Liver (tissue), 9 donors: ENCODE results near the gene ENTR1. TPM values are rescaled to one million over a fixed set of nuclear protein-coding genes. Genes with fewer than 3 reads are reported as not detected.

ENCODE experiments used
- DNase-seq: peaks from one replicate; pipeline ENCODE4 v3.0.0-alpha.2; 2017; ENCODE audit warnings: low spot score
- H3K27ac ChIP-seq, 2 donors: one replicate each; pipeline ENCODE4 v1.7.0; 2013; ENCODE audit warnings: inconsistent platforms in 2 of 2, low read length in 2 of 2, control low read depth in 1 of 2, low read depth in 1 of 2, mild to moderate bottlenecking in 1 of 2
- H3K27me3 ChIP-seq, 4 donors: one replicate each; pipeline versions ENCODE4 v1.6.1 to v1.7.0; 2013; ENCODE audit warnings: low read length in 3 of 4, inconsistent platforms in 1 of 4, mild to moderate bottlenecking in 1 of 4, moderate library complexity in 1 of 4; ENCODE audit not compliant: control insufficient read depth in 4 of 4, insufficient read depth in 4 of 4
- H3K36me3 ChIP-seq, 4 donors: one replicate each; pipeline versions ENCODE4 v1.6.1 to v1.7.0; 2013; ENCODE audit warnings: low read length in 3 of 4, mild to moderate bottlenecking in 3 of 4, low read depth in 1 of 4, moderate library complexity in 1 of 4; ENCODE audit not compliant: control insufficient read depth in 4 of 4, insufficient read depth in 3 of 4
- H3K4me1 ChIP-seq, 4 donors: one replicate each; pipeline versions ENCODE4 v1.6.1 to v1.7.0; 2013; ENCODE audit warnings: low read length in 3 of 4, mild to moderate bottlenecking in 3 of 4, moderate library complexity in 1 of 4; ENCODE audit not compliant: control insufficient read depth in 4 of 4, insufficient read depth in 4 of 4
- H3K4me3 ChIP-seq, 3 donors: one replicate each; pipeline versions ENCODE4 v1.6.1 to v1.7.0; 2013; ENCODE audit warnings: low read length in 3 of 3, control low read depth in 1 of 3, low read depth in 1 of 3, mild to moderate bottlenecking in 1 of 3
- H3K9ac ChIP-seq, 2 donors: one replicate each; pipeline ENCODE4 v1.7.0; 2013; ENCODE audit warnings: low read length in 2 of 2, mild to moderate bottlenecking in 2 of 2, moderate library complexity in 2 of 2, control low read depth in 1 of 2, low read depth in 1 of 2
- H3K9me3 ChIP-seq, 4 donors: one replicate each; pipeline versions ENCODE4 v1.6.1 to v1.7.0; 2013; ENCODE audit warnings: low read length in 3 of 4; ENCODE audit not compliant: control insufficient read depth in 4 of 4
- ATF3 ChIP-seq: IDR thresholded peaks from 2 replicates; pipeline ENCODE4 v1.6.1; 2016; ENCODE audit warnings: antibody characterized with exemption
- CTCF ChIP-seq: fragments of 150-350 bp; IDR thresholded peaks from 2 replicates; pipeline ENCODE4 v1.5.1; 2017; ENCODE audit warnings: improper control_type of control experiment, low read depth, low read length; ENCODE audit not compliant: missing input control
- EGR1 ChIP-seq, 2 donors: IDR thresholded peaks; 2 replicates each; pipeline ENCODE4 v1.6.1; 2016 to 2018; ENCODE audit warnings: antibody characterized with exemption in 2 of 2, low read depth in 2 of 2
- FOXA1 ChIP-seq: IDR thresholded peaks from 2 replicates; pipeline ENCODE4 v1.6.1; 2016; ENCODE audit warnings: antibody characterized with exemption
- HNF4A ChIP-seq, 2 donors: conservative IDR thresholded peaks; 2 replicates each; pipeline ENCODE4 v1.6.1; 2016; ENCODE audit warnings: antibody characterized with exemption in 2 of 2, mild to moderate bottlenecking in 2 of 2
- HNF4G ChIP-seq: IDR thresholded peaks from 2 replicates; pipeline ENCODE4 v1.6.1; 2016; ENCODE audit warnings: antibody characterized with exemption
- JUND ChIP-seq, 2 donors: IDR thresholded peaks; 2 replicates each; pipeline ENCODE4 v1.6.1; 2016; ENCODE audit warnings: antibody characterized with exemption in 2 of 2
- NR2F2 ChIP-seq: IDR thresholded peaks from 2 replicates; pipeline ENCODE4 v1.6.1; 2016; ENCODE audit warnings: antibody characterized with exemption
- RAD21 ChIP-seq, 2 donors: IDR thresholded peaks; 2 replicates each; pipeline ENCODE4 v1.6.1; 2016; ENCODE audit warnings: antibody characterized with exemption in 2 of 2, mild to moderate bottlenecking in 2 of 2
- RXRA ChIP-seq, 2 donors: IDR thresholded peaks; 2 replicates each; pipeline ENCODE4 v1.6.1; 2017 to 2018; ENCODE audit warnings: antibody characterized with exemption in 2 of 2, mild to moderate bottlenecking in 1 of 2
- TAF1 ChIP-seq: conservative IDR thresholded peaks from 2 replicates; pipeline ENCODE4 v1.6.1; 2016; ENCODE audit warnings: antibody characterized with exemption, mild to moderate bottlenecking
- YY1 ChIP-seq: IDR thresholded peaks from 2 replicates; pipeline ENCODE4 v1.6.1; 2016; ENCODE audit warnings: antibody characterized with exemption, mild to moderate bottlenecking
- ZBTB33 ChIP-seq: IDR thresholded peaks from 2 replicates; pipeline ENCODE4 v1.6.1; 2016; ENCODE audit warnings: antibody characterized with exemption
- WGBS: extraction: QIAGEN DNeasy Blood & Tissue Kit; methylation state at CpG from one replicate; pipeline ENCODE4 v1.1.7; 2013; 5-methylcytosine and 5-hydroxymethylcytosine counted together
- polyA plus RNA-seq, 2 donors: library from polyadenylated mRNA; stranded (reverse) in 1 of 2; unstranded in 1 of 2; fragments of 200-250 nt in 1 of 2; fragments of >200 nt in 1 of 2; fragmentation: Nextera tagmentation in 1 of 2; extraction: Ambion mirVana in 1 of 2; gene quantifications; one replicate each; pipeline versions ENCODE4 v1.2.1 to v1.2.3, GENCODE V29; 2013 to 2015
- total RNA-seq, 2 donors: library from RNA; depleted of rRNA; stranded (reverse); fragments of >200 nt; gene quantifications; one replicate each; pipeline ENCODE4 v1.2.3, GENCODE V29; 2014
- TF ChIP-seq, protein P1 (sequence below): IDR thresholded peaks from 2 replicates; pipeline ENCODE4 v1.6.1; 2016; ENCODE audit warnings: antibody characterized with exemption, mild to moderate bottlenecking
- donor health status: healthy.
- donor health status: healthy.
- donor health status: healthy.
- donor health status: healthy.
- donor health status: healthy.

The ENTR1 gene
- total and polyA plus RNA-seq, 4 donors = 11.0 to 28.1 (median 19.1) TPM

- TF ChIP-seq ATF3 (no peak), YY1 (no peak), NR2F2 (no peak), TAF1 (no peak), EGR1 (IDR thresholded peaks at IDR 0.05; ENCODE audit: low read depth in 2 of 2) (no peak), HNF4G (no peak)
These were observed 45.3 kb downstream of the ENTR1 start (continued) for GRCh38 chr9:136364942-136365774.

GRCh38 chr9:136363949-136364748, 46.3 kb downstream of the ENTR1 start:
- H3K4me1 ChIP-seq = peaks cover 5 to 13% (median 6%) of the 10 kb centered on the region in 4 donors
- peak overlapping the region in 1 of 3 donors; percentile 95 for H3K4me3 ChIP-seq
- TF ChIP-seq EGR1 (IDR thresholded peaks at IDR 0.05; ENCODE audit: low read depth in 2 of 2) (no peak), RXRA (IDR thresholded peaks at IDR 0.05) (no peak), RAD21 (IDR thresholded peaks at IDR 0.05) (no peak), FOXA1 (no peak), ZBTB33 (no peak), CTCF (no peak), HNF4A (conservative IDR thresholded peaks at IDR 0.05) (no peak), ATF3 (no peak), JUND (IDR thresholded peaks at IDR 0.05) (no peak)
- TF ChIP-seq, protein P1, sequence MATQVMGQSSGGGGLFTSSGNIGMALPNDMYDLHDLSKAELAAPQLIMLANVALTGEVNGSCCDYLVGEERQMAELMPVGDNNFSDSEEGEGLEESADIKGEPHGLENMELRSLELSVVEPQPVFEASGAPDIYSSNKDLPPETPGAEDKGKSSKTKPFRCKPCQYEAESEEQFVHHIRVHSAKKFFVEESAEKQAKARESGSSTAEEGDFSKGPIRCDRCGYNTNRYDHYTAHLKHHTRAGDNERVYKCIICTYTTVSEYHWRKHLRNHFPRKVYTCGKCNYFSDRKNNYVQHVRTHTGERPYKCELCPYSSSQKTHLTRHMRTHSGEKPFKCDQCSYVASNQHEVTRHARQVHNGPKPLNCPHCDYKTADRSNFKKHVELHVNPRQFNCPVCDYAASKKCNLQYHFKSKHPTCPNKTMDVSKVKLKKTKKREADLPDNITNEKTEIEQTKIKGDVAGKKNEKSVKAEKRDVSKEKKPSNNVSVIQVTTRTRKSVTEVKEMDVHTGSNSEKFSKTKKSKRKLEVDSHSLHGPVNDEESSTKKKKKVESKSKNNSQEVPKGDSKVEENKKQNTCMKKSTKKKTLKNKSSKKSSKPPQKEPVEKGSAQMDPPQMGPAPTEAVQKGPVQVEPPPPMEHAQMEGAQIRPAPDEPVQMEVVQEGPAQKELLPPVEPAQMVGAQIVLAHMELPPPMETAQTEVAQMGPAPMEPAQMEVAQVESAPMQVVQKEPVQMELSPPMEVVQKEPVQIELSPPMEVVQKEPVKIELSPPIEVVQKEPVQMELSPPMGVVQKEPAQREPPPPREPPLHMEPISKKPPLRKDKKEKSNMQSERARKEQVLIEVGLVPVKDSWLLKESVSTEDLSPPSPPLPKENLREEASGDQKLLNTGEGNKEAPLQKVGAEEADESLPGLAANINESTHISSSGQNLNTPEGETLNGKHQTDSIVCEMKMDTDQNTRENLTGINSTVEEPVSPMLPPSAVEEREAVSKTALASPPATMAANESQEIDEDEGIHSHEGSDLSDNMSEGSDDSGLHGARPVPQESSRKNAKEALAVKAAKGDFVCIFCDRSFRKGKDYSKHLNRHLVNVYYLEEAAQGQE = no peak
- DNase-seq = no peak
- no peaks in the 10 kb centered on the region for H3K9me3 ChIP-seq
- 51% methylated on average over 54 of the region's 54 CpGs for WGBS
- H3K9ac ChIP-seq = no peak overlapping the region
- H3K36me3 ChIP-seq = peaks cover 0 to 3% (median 0%) of the 10 kb centered on the region in 4 donors
- no peaks in the 10 kb centered on the region for H3K27me3 ChIP-seq
- no peak overlapping the region for H3K27ac ChIP-seq
